Stimulated activated CD8-positive, alpha-beta memory T cell treated with anti-CD3 and anti-CD28 coated beads, Interleukin-2, amount 100 ng/mL, for 1 hour (primary cell): ENCODE results near the gene ITGB1BP2.
"Not testable (repeated sequence)": the region's sequence is repeated elsewhere in the genome, so short reads cannot be mapped to it uniquely, and the experiment has no call there.

Experiments used
- DNase-seq, 2 donors: peaks; one replicate each; pipeline ENCODE4 v3.0.0-alpha.2; 2020; ENCODE audit warnings: low read depth in 2 of 2

The ITGB1BP2 gene

GRCh38 chrX:71301195-71301924 lies at the start of gene ITGB1BP2:
ITGB1BP2 (plus strand) TSS chrX:71301750; CDS start chrX:71301807, 57 bp downstream.
- no peak for DNase-seq

- DNase-seq = no peak
These were observed 49.3 kb upstream of the ITGB1BP2 start for GRCh38 chrX:71252221-71252620.

- no peak for DNase-seq
These were observed 48.1 kb upstream of the ITGB1BP2 start for GRCh38 chrX:71253253-71254091.

DNA sequence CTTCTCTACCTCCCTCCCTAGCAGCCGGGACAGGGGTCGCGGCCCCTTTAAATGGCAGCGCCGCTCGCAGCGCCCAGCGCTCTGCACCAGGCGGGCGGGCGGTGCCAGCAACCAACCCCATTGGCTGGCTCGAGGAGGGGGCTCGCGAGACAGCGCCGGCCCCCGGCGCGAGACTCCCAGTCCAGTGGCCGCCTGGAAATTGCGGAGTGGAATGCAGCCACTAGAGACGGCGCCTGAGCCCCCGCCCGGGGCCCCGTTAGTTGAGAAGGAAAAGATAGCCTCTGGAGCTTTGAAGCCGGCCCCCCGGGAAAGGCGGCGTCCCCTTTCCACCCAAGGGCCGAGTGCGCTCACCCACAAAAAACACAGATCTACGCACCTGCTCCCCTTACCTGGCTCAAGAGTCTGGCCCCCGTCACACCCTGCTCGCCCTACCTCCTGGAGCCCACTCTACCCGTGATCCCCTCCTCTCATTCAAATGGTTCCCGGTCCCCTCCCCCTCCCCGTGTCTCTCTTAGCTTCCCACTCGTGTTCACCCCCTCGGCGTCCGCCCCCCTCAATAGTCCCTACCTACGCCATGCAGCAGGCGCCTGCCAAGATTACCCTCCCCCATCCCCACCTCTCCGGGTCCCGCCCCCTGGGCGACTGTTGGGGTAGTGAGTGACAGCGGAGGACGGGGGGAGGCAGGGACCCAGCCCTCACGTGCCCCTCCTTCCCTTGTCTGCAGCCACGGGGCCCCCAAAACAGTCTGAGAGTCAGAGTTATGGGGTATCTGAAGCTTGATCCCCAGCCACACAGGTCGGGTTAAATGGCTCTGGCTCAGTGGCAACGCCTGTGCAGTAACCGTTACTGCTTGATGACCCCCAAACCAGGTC lies 47.2 kb upstream of the ITGB1BP2 start, which contains the start of gene ZMYM3:
Gene ZMYM3, minus strand, starts transcription at position 49 of the 872 bp plus-strand sequence. CDS start 885 bp downstream, outside the sequence.
- peak; percentile 56 to 64 for DNase-seq

GRCh38 chrX:71256051-71256450 lies 45.5 kb upstream of the ITGB1BP2 start:
- no peak for DNase-seq

DNA sequence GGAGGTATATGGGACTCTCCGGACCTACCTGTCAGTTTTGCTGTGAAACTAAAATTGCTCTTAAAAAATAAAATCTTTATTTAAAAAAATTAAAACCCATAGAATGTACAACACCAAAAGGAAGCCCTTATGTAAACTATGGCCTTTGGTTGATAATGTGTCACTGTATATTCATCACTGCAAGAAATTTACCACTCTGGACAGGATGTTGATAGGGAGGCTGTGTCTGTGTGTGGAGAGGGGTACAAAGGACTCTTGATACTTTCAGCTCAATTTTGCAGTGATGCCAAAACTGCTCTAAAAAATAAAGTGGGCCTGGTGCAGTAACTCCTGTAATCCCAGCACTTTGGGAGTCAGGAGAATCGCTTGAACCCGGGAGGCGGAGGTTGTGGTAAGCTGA lies 44.7 kb upstream of the ITGB1BP2 start:
- DNase-seq = no peak

GRCh38 chrX:71268624-71269023 lies 32.9 kb upstream of the ITGB1BP2 start:
- not testable (repeated sequence) for DNase-seq

DNA sequence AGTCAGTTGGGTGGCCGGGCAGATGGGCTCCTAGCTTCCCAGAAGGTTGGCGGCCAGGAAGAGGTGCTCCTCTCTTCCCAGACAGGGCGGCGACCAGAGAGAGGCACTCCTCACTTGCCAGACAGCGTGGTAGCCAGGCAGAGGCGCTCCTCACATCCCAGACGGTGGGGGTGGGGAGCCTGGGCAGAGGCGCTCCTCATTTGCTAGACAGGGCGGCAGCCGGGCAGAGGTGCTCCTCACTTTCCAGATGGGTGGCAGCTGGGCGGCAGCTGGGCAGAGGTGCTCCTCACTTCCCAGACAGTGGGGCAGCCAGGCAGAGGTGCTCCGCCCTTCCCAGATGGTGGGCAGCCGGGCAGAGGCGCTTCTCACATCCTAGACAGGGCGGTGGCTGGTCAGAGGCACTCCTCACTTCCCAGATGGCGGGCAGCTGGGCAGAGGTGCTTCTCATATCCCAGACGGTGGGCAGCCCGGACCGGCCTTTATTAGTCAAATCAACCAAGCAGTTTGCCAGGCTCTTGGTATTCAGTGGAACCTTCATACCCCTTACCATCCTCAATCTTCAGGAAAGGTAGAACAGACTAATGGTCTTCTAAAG lies 31.7 kb upstream of the ITGB1BP2 start:
- no peak for DNase-seq

GRCh38 chrX:71272313-71272712 lies 29.2 kb upstream of the ITGB1BP2 start:
- not testable (repeated sequence) for DNase-seq

GRCh38 chrX:71281300-71281699 lies 20.2 kb upstream of the ITGB1BP2 start:
- DNase-seq = not testable (repeated sequence)

- peak in 1 of 2 donors; percentile 2 for DNase-seq
These were observed 18.8 kb upstream of the ITGB1BP2 start for GRCh38 chrX:71282514-71283402.

GRCh38 chrX:71283403-71284143 lies 18.0 kb upstream of the ITGB1BP2 start, which contains the start of gene NONO:
NONO (plus strand) TSS chrX:71283635; CDS start chrX:71290638, 7,003 bp downstream.
- peak; percentile 46 to 66 for DNase-seq

DNA sequence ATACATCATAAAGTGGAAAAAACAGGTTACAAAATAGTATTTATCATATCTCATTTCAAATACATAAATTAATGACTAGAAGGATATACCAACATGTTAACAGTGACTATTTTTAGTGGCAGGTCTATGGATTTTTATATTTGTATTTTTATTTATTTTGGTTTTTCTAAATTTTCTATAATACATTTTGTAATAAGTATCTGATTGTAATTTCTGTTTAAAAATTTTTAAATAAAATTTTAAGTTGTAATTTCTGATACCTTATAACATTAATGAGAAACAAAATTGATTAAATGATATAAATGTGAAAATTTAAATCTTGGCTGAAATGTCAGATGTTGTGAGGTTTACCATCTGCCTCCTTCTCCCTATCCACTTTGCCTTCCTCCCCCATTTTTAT lies 15.6 kb upstream of the ITGB1BP2 start:
- no peak for DNase-seq

DNA sequence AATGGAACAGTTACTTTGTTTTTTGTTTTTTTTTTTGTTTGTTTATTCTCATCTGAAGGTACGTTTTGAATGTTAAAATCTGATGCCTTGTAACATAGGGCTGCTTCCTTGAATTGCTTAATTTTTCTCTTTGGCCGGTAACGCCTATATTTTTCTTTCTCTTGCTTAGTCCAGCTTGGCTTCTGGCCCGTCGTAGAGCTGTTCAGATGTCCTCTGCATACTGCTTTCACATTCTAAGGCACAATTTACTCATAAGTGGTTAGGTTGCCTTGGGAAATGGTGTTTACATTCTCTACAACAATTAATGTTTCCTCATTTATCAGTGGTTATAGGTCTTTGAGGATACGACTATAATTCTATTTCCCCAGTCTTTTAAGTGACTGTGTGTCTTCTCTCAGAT lies 10.2 kb upstream of the ITGB1BP2 start:
- no peak for DNase-seq

- no peak for DNase-seq
These were observed 8.7 kb upstream of the ITGB1BP2 start for GRCh38 chrX:71292669-71293365.

GRCh38 chrX:71296806-71297205 lies 4.7 kb upstream of the ITGB1BP2 start:
- no peak for DNase-seq

DNA sequence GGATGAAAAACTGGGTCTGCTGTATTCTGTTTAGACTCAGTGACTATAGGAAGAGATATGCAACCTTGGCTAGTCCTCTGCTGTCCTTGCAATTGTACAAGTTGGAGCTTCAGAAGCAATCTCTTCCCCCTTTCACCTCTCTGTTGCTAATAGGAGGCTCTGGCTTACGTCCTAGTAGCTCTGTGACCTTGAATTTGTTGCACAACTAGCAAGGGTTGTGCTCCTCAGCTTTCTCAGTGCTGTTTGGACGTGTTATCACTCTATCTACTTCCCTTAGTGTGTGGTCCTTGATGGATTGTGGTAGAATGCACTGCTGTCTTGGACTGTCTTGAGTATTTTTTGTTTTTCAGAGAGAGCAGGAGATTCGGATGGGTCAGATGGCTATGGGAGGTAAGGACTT lies 3.4 kb upstream of the ITGB1BP2 start:
- no peak for DNase-seq

- not testable (repeated sequence) for DNase-seq
These were observed 1.5 kb upstream of the ITGB1BP2 start for GRCh38 chrX:71300064-71300463.

DNA sequence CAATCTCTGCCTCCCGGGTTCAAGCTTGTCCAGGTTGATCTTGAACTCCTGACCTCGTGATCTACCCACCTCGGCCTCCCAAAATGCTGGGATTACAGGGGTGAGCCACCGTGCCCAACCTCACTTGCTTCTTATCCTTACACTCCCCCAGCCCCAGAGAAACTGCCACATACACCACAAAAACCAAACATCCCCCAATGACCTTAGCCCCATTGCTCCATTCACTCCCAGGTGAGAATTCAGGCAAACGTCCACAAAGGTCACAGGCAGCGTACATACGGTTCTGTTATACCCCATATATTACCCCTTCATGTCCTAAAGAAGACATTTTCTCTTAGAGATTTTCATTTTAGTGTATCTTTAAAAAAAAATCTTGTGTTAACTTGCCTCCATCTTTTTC lies 1.1 kb upstream of the ITGB1BP2 start:
- not testable (repeated sequence) for DNase-seq
